ENCODE data around the gene FZD1. TPM values are rescaled to one million over a fixed set of nuclear protein-coding genes. Genes with fewer than 3 reads are reported as not detected.

FZD1 gene
- polyA plus RNA-seq, 1 donor from 2014 or later, result 2.9 TPM

GRCh38 chr7:91291302-91291701 lies 27.1 kb downstream of the FZD1 start:
- Histone ChIP-seq H3K27ac (ENCODE audit: low read length) (no peak overlapping the region), H3K4me3 (ENCODE audit: low read length) (no peak overlapping the region), H3K9me3 (ENCODE audit: low read length) (no peaks in the 10 kb centered on the region), H3F3A (ENCODE audit: insufficient read depth, low read length, poor library complexity, severe bottlenecking) (no peaks in the 10 kb centered on the region), H3K36me3 (ENCODE audit: insufficient read depth, low read length) (no peaks in the 10 kb centered on the region), H3K27me3 (ENCODE audit: insufficient read depth, low read depth, low read length) (no peaks in the 10 kb centered on the region), H3K9me2 (ENCODE audit: insufficient read depth, low read length) (no peaks in the 10 kb centered on the region), H4K20me1 (ENCODE audit: insufficient read depth) (no peaks in the 10 kb centered on the region), H2AFZ (ENCODE audit: low read depth, low read length) (no peak overlapping the region), H3K4me2 (ENCODE audit: low read length) (no peak overlapping the region), H3K79me2 (replicated peaks; ENCODE audit: insufficient read depth, low read length) (no peaks in the 10 kb centered on the region), H3K9ac (ENCODE audit: low read length) (no peak overlapping the region)
- TF ChIP-seq MXI1 (conservative IDR thresholded peaks at IDR 0.05; ENCODE audit: poor library complexity, severe bottlenecking), result no peak
- TF ChIP-seq EZH2 (IDR thresholded peaks at IDR 0.05; ENCODE audit: borderline replicate concordance, insufficient read depth, low read length, poor library complexity, severe bottlenecking), result no peak
- no peak for TF ChIP-seq RAD21 (conservative IDR thresholded peaks at IDR 0.05)
- TF ChIP-seq REST (IDR thresholded peaks at IDR 0.05; ENCODE audit: borderline replicate concordance), result no peak
- TF ChIP-seq EP300 (conservative IDR thresholded peaks at IDR 0.05; ENCODE audit: poor library complexity, severe bottlenecking), result no peak
- TF ChIP-seq TAF1 (IDR thresholded peaks at IDR 0.05; ENCODE audit: low read depth), result no peak
- no peak for TF ChIP-seq CTCF (IDR thresholded peaks at IDR 0.05; ENCODE audit: poor library complexity, severe bottlenecking)
- no peak for TF ChIP-seq SMC3 (conservative IDR thresholded peaks at IDR 0.05; ENCODE audit: poor library complexity)
- TF ChIP-seq POLR2AphosphoS5 (IDR thresholded peaks at IDR 0.05), result no peak

- Histone ChIP-seq H3F3A (ENCODE audit: insufficient read depth, low read length, poor library complexity, severe bottlenecking) (no peaks in the 10 kb centered on the region), H3K36me3 (ENCODE audit: insufficient read depth, low read length) (no peaks in the 10 kb centered on the region), H3K4me2 (ENCODE audit: low read length) (no peak overlapping the region), H3K79me2 (replicated peaks; ENCODE audit: insufficient read depth, low read length) (no peaks in the 10 kb centered on the region), H3K9ac (ENCODE audit: low read length) (no peak overlapping the region), H3K9me2 (ENCODE audit: insufficient read depth, low read length) (no peaks in the 10 kb centered on the region), H3K27ac (ENCODE audit: low read length) (no peak overlapping the region), H3K9me3 (ENCODE audit: low read length) (no peaks in the 10 kb centered on the region), H3K27me3 (ENCODE audit: insufficient read depth, low read depth, low read length) (no peaks in the 10 kb centered on the region), H4K20me1 (ENCODE audit: insufficient read depth) (no peaks in the 10 kb centered on the region), H2AFZ (ENCODE audit: low read depth, low read length) (no peak overlapping the region), H3K4me3 (ENCODE audit: low read length) (no peak overlapping the region)
- TF ChIP-seq REST (IDR thresholded peaks at IDR 0.05; ENCODE audit: borderline replicate concordance), result no peak
- TF ChIP-seq RAD21 (conservative IDR thresholded peaks at IDR 0.05), result no peak
- no peak for TF ChIP-seq EP300 (conservative IDR thresholded peaks at IDR 0.05; ENCODE audit: poor library complexity, severe bottlenecking)
- TF ChIP-seq TAF1 (IDR thresholded peaks at IDR 0.05; ENCODE audit: low read depth), result no peak
- no peak for TF ChIP-seq EZH2 (IDR thresholded peaks at IDR 0.05; ENCODE audit: borderline replicate concordance, insufficient read depth, low read length, poor library complexity, severe bottlenecking)
- no peak for TF ChIP-seq SMC3 (conservative IDR thresholded peaks at IDR 0.05; ENCODE audit: poor library complexity)
- TF ChIP-seq CTCF (IDR thresholded peaks at IDR 0.05; ENCODE audit: poor library complexity, severe bottlenecking), result no peak
- no peak for TF ChIP-seq MXI1 (conservative IDR thresholded peaks at IDR 0.05; ENCODE audit: poor library complexity, severe bottlenecking)
Observed at GRCh38 chr7:91291902-91292301, 27.7 kb downstream of the FZD1 start.

Data from neural cell (in vitro differentiated cells).